ENCODE measurements around the gene WWP2.

The WWP2 gene

DNA sequence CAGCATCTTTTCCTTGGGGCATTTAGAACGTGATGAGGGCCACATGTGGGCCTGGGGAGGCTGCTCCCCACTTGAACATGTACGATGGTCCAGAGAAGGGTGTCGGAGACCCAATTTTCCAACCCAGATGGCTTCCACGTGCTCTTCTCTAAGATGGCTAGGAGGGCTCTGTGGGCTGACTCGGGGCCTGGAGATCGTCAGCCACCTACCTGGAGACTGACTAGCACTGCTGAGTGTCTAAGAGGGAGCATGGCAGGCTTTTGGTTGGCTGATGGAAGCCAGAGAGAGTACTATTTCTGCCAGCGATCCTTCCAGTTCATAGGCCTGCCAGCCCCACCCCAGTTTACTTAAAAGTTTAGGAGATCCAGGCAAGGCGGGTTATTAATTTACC lies 128.8 kb downstream of the WWP2 start:
- Mint-ChIP-seq H3K27ac (no peak overlapping the region), H3K4me3 (no peak overlapping the region), H3K9me3 (no peaks in the 10 kb centered on the region), H3K36me3 (peaks cover 65% of the 10 kb centered on the region), H3K4me1 (no peaks in the 10 kb centered on the region), H3K27me3 (no peaks in the 10 kb centered on the region)
- ATAC-seq = no peak

DNA sequence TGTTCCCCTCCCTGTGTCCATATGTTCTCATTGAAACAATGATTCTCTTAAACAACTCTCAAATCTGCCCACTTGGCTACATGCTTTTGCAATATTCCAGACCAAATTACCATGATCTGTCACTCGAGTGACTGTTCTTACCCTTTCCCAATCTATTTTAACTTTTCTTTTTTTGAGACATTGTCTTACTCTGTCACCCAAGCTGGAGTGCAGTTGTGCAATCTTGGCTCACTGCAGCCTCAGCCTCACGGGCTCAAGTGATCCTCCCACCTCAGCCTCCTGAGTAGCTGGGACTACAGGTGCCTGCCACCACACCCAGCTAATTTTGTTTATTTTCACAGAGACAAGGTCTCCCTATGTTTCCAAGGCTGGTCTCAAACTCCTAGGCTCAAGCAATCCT lies 130.2 kb downstream of the WWP2 start:
- Mint-ChIP-seq H3K36me3 (peaks cover 71% of the 10 kb centered on the region), H3K4me1 (no peaks in the 10 kb centered on the region), H3K27ac (no peak overlapping the region), H3K4me3 (no peak overlapping the region), H3K27me3 (no peaks in the 10 kb centered on the region), H3K9me3 (no peaks in the 10 kb centered on the region)
- no peak for ATAC-seq

DNA sequence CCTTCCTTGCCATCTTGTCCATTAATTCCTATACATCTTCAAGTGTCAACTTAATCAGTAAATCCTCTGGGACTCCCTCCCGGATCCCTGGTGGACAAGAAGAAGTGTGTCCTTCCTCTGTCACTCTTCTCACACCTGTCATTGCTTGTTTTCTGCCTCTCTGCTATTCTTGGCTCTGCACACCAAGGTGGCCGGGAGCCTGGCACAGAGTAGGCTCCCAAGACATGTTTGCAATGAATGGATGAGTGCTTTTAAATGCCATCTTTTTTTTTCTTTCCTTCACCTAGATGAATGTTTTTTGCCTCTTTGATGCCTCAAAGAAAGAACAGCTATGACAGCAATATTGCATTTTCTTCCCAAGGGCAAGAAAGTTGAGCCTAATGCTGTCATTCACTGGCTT lies 131.0 kb downstream of the WWP2 start:
- H3K36me3 Mint-ChIP-seq = peaks cover 68% of the 10 kb centered on the region
- no peak overlapping the region for H3K27ac Mint-ChIP-seq
- H3K27me3 Mint-ChIP-seq = no peaks in the 10 kb centered on the region
- H3K9me3 Mint-ChIP-seq = no peaks in the 10 kb centered on the region
- no peaks in the 10 kb centered on the region for H3K4me1 Mint-ChIP-seq
- no peak for ATAC-seq
- no peak overlapping the region for H3K4me3 Mint-ChIP-seq

DNA sequence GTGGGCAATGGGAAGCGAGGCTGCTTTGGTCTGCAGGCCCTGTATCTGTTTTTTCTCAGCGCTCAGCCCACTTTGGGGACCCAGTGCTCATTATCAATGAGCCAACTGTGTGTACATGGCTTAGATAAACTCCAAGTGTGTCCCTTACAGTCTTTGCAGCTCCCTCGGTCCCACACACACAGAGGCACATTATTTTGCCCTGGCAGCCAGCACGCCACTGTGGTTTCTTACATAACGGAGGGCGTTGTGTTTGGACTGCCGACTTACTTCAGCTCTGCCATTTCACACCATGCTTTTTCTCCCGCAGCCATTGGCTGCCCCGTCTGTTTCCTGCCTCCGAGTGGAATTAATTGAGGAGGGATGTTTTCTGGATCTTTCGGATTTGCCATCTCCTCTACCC lies 132.5 kb downstream of the WWP2 start:
- Mint-ChIP-seq H3K4me1 (no peaks in the 10 kb centered on the region), H3K27ac (no peak overlapping the region), H3K36me3 (peaks cover 53% of the 10 kb centered on the region), H3K27me3 (no peaks in the 10 kb centered on the region), H3K9me3 (no peaks in the 10 kb centered on the region), H3K4me3 (no peak overlapping the region)
- ATAC-seq = no peak

DNA sequence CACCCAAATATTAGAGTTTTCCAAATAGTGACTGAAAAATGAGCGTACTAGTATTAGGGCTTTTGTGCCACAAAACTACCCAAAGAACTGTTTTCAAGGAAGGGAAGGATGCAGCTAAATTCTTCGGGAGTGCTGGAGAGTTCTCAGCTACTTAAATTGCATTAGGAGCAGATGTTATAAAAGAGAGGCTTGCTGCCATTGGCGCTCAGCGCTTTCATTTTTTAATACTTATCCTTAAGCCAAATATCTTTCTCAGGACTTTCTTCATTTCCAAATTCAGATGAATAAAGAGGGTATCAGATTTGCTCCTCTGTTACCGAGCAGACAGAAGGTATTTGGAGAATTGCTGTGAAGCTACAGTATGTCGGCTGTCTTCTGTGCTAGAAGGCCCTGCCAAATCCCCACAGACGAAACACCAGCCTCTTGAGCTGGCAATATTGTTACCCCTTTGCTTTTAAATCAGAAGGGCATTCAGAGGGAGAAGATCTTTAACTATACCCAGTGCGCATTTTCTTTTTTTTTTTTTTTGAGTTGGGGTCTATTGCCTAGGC lies 141.8 kb downstream of the WWP2 start:
- Mint-ChIP-seq H3K4me3 (no peak overlapping the region), H3K4me1 (no peaks in the 10 kb centered on the region), H3K27me3 (no peaks in the 10 kb centered on the region), H3K27ac (no peak overlapping the region), H3K9me3 (no peaks in the 10 kb centered on the region), H3K36me3 (peaks cover 43% of the 10 kb centered on the region)
- ATAC-seq = no peak

DNA sequence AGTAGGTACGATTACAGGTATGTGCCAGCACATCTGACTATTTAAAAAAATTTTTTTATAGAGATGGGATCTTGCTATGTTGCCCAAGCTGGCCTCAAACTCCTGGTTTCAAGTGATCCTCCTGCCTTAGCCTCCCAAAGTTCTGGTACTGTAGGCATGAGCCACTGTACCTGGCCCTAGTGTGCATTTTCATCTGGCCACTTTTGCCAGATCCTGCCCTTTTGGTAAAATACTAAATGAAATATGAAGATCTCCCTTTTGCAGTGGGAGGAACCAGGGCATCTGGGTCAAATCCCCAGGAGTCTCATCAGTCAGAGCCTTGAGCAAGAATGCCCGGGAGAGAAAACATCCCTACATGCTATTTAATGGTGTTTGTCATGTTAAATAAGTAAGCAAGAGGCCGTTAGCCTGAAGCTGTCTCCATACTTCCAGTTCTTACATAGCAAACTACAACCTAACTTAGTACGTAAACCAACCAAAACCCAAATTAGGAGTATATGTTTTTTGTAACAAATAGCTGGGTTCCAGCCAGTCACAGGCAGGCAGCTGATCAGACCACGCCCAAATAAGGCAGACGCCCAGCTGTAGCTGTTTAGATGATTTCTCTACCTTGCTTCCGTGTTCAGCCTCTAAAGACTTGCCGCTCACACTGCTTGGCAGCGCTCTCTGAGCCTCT lies 142.5 kb downstream of the WWP2 start:
- peaks cover 50% of the 10 kb centered on the region for H3K36me3 Mint-ChIP-seq
- no peak overlapping the region for H3K4me3 Mint-ChIP-seq
- no peaks in the 10 kb centered on the region for H3K4me1 Mint-ChIP-seq
- ATAC-seq = no peak
- no peaks in the 10 kb centered on the region for H3K9me3 Mint-ChIP-seq
- H3K27ac Mint-ChIP-seq = no peak overlapping the region
- no peaks in the 10 kb centered on the region for H3K27me3 Mint-ChIP-seq

GRCh38 chr16:69905171-69905555 lies 143.0 kb downstream of the WWP2 start:
- H3K36me3 Mint-ChIP-seq = peaks cover 55% of the 10 kb centered on the region
- no peak for ATAC-seq

GRCh38 chr16:69906838-69907401 lies 144.8 kb downstream of the WWP2 start:
- Mint-ChIP-seq H3K9me3 (no peaks in the 10 kb centered on the region), H3K4me3 (no peak overlapping the region), H3K27me3 (no peaks in the 10 kb centered on the region), H3K36me3 (peaks cover 60% of the 10 kb centered on the region), H3K4me1 (no peaks in the 10 kb centered on the region), H3K27ac (no peak overlapping the region)
- no peak for ATAC-seq

More at GRCh38 chr16:69905171-69905555, 143.0 kb downstream of the WWP2 start:
- H3K9me3 Mint-ChIP-seq = no peaks in the 10 kb centered on the region
- no peaks in the 10 kb centered on the region for H3K27me3 Mint-ChIP-seq
- H3K4me1 Mint-ChIP-seq = no peaks in the 10 kb centered on the region
- H3K4me3 Mint-ChIP-seq = no peak overlapping the region
- H3K27ac Mint-ChIP-seq = no peak overlapping the region

- no peak overlapping the region for H3K27ac Mint-ChIP-seq
- no peak for ATAC-seq
- H3K27me3 Mint-ChIP-seq = no peaks in the 10 kb centered on the region
- no peaks in the 10 kb centered on the region for H3K9me3 Mint-ChIP-seq
- no peak overlapping the region for H3K4me3 Mint-ChIP-seq
- peaks cover 53% of the 10 kb centered on the region for H3K36me3 Mint-ChIP-seq
- H3K4me1 Mint-ChIP-seq = no peaks in the 10 kb centered on the region
Measured at GRCh38 chr16:69909043-69909442, 146.9 kb downstream of the WWP2 start.

DNA sequence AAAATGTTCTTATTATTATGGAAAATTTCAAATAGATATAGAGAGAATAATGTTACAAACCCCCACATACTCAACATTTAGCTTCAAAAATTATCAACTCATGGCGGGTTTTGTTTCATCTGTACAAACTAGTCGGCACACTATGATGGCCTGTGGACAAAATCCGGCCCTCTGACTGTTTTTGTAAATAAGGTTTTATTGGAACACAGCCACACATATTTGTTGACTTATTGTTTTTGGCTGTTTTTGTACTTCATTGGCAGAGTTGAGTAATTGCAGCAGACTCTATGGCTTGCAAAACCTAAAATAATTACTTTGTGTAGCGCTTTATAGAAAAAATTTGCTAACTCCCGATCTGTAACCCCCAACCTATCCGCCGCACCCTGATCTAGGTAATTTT lies 147.6 kb downstream of the WWP2 start:
- H3K27me3 Mint-ChIP-seq = no peaks in the 10 kb centered on the region
- no peak overlapping the region for H3K4me3 Mint-ChIP-seq
- no peak overlapping the region for H3K27ac Mint-ChIP-seq
- peaks cover 55% of the 10 kb centered on the region for H3K36me3 Mint-ChIP-seq
- H3K4me1 Mint-ChIP-seq = no peaks in the 10 kb centered on the region
- ATAC-seq = no peak
- no peaks in the 10 kb centered on the region for H3K9me3 Mint-ChIP-seq

GRCh38 chr16:69910964-69911363 lies 148.8 kb downstream of the WWP2 start:
- Mint-ChIP-seq H3K27ac (no peak overlapping the region), H3K9me3 (no peaks in the 10 kb centered on the region), H3K36me3 (peaks cover 51% of the 10 kb centered on the region), H3K4me3 (no peak overlapping the region), H3K4me1 (no peaks in the 10 kb centered on the region), H3K27me3 (no peaks in the 10 kb centered on the region)
- ATAC-seq = no peak

GRCh38 chr16:69916462-69916861 lies 154.3 kb downstream of the WWP2 start:
- Mint-ChIP-seq H3K4me3 (no peak overlapping the region), H3K36me3 (peaks cover 52% of the 10 kb centered on the region), H3K27ac (no peak overlapping the region), H3K27me3 (no peaks in the 10 kb centered on the region), H3K9me3 (no peaks in the 10 kb centered on the region), H3K4me1 (no peaks in the 10 kb centered on the region)
- no peak for ATAC-seq

DNA sequence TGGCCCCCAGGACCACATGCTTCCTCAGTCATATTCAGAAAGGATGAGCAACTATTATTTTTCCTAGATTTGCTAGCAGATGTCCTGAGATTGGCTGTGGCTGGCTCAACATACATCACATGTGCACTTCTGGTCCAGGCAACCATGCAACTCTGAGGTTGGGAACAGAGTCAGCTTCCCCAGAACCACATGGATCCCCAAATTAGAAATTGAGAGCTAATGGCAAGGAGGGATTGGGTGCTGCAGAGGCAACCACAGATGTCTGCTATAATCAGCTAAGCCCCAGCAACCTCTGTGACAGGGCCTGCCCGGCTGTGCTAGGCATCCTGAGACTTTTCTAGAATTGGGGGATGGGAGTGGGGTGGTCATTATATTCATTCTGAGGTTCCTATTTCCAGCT lies 155.2 kb downstream of the WWP2 start:
- Mint-ChIP-seq H3K36me3 (peaks cover 54% of the 10 kb centered on the region), H3K27ac (no peak overlapping the region), H3K4me3 (no peak overlapping the region), H3K4me1 (no peaks in the 10 kb centered on the region), H3K27me3 (no peaks in the 10 kb centered on the region), H3K9me3 (no peaks in the 10 kb centered on the region)
- ATAC-seq = no peak

DNA sequence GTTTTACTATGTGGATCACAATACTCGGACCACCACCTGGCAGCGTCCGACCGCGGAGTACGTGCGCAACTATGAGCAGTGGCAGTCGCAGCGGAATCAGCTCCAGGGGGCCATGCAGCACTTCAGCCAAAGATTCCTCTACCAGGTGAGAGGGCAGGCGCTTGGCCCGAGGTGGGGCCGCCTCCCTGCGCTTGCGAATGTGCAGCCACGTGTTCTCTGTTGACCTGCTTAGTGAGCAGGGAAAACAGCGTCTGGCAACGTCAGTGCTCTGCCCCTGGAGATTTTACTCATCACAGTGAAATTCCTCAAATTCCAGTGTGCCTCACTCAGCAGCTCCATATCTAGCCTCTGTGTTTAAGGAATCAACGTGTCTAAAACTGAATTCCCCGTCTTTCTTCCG lies 155.6 kb downstream of the WWP2 start:
- Mint-ChIP-seq H3K4me1 (no peaks in the 10 kb centered on the region), H3K27me3 (no peaks in the 10 kb centered on the region), H3K9me3 (no peaks in the 10 kb centered on the region), H3K27ac (no peak overlapping the region), H3K4me3 (no peak overlapping the region), H3K36me3 (peaks cover 55% of the 10 kb centered on the region)
- ATAC-seq = no peak

- Mint-ChIP-seq H3K36me3 (peaks cover 55% of the 10 kb centered on the region), H3K27ac (no peak overlapping the region), H3K4me1 (no peaks in the 10 kb centered on the region), H3K27me3 (no peaks in the 10 kb centered on the region), H3K9me3 (no peaks in the 10 kb centered on the region), H3K4me3 (no peak overlapping the region)
- no peak for ATAC-seq
Measured at GRCh38 chr16:69918241-69918640, 156.1 kb downstream of the WWP2 start.

DNA sequence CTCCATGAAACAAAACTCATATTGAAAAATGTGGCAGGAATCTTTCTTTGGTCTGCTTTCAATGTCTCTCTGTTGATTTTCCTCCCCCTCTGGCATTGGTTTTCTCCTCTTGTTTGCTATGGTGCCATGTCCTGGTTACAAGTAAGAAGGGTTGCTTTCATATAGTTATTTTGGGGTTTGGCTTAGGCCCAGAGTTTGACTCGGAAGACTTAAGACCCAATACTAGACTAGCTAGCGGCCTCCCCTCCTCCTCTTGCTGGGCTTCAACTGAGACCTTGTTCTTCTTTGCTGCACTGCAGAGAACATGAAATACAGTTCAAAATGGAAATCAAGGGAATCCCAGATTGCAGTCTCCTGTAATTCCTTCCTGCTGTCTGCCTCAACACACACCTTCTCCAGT lies 159.0 kb downstream of the WWP2 start:
- no peak overlapping the region for H3K4me3 Mint-ChIP-seq
- no peak overlapping the region for H3K27ac Mint-ChIP-seq
- no peaks in the 10 kb centered on the region for H3K4me1 Mint-ChIP-seq
- H3K27me3 Mint-ChIP-seq = no peaks in the 10 kb centered on the region
- no peak for ATAC-seq
- peaks cover 54% of the 10 kb centered on the region for H3K36me3 Mint-ChIP-seq
- no peaks in the 10 kb centered on the region for H3K9me3 Mint-ChIP-seq

All from stimulated activated memory B cell treated with anti-CD40 and anti-IgM and Interleukin-4, amounts not matched to agents 10 μg/mL and 1 μg/mL and 100 μg/mL, for 72 hours (primary cell).